ENCODE measurements around the gene CDH23.

CDH23 gene

GRCh38 chr10:71747551-71748523 is 351.1 kb downstream of the CDH23 start:
- Histone ChIP-seq H3K4me3 (ENCODE audit: low read depth in 1 of 5, low read length in 5 of 5) (no peak overlapping the region), H3K9me3 (ENCODE audit: control insufficient read depth in 5 of 5, low read length in 5 of 5) (peaks cover 0 to 1% (median under 1%) of the 10 kb centered on the region in 5 donors), H3K36me3 (ENCODE audit: control insufficient read depth in 5 of 5, insufficient read depth in 5 of 5, low read length in 5 of 5) (peaks cover 0 to 35% (median 30%) of the 10 kb centered on the region in 5 donors), H3K27ac (ENCODE audit: low read depth, low read length) (peak overlapping the region; percentile 35), H3K27me3 (ENCODE audit: control insufficient read depth in 5 of 5, insufficient read depth in 4 of 5, low read length in 5 of 5) (no peaks in the 10 kb centered on the region), H3K9ac (ENCODE audit: low read length in 5 of 5) (peak overlapping the region in 1 of 5 donors; percentile 15), H3K4me1 (ENCODE audit: control insufficient read depth in 5 of 5, insufficient read depth in 5 of 5, low read length in 5 of 5) (peaks cover 20 to 75% (median 73%) of the 10 kb centered on the region in 5 donors)

DNA sequence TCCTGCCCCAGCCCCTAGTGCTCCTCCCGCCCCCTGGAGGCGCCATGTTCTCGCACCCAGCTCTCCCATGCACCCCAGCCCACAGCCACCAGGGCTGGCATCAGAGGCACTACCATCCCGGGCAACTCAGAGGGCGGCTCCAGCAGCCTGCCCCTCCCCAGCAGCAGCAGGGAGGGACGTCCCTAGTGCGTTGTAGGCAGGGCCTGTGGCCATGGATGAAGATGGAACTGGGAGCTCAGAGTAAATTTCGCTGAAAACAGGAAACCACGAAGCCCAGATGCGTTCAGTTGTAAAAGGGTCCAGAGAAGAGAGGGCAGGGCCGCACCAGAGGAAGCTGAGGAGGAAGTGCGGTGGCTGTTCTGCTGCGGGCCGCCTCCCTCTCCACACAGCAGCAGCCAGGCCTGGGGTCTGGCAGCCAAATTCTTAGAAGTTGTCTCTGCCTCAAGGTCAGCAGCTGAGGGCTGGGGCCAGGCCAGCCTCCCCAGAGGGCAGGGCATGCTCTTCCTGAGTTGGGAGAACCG is 352.0 kb downstream of the CDH23 start:
- Histone ChIP-seq H3K9me3 (ENCODE audit: control insufficient read depth in 5 of 5, low read length in 5 of 5) (no peaks in the 10 kb centered on the region), H3K4me1 (ENCODE audit: control insufficient read depth in 5 of 5, insufficient read depth in 5 of 5, low read length in 5 of 5) (peaks cover 20 to 84% (median 81%) of the 10 kb centered on the region in 5 donors), H3K4me3 (ENCODE audit: low read depth in 1 of 5, low read length in 5 of 5) (peak overlapping the region in 1 of 5 donors; percentile 9), H3K36me3 (ENCODE audit: control insufficient read depth in 5 of 5, insufficient read depth in 5 of 5, low read length in 5 of 5) (peaks cover 0 to 43% (median 39%) of the 10 kb centered on the region in 5 donors), H3K27me3 (ENCODE audit: control insufficient read depth in 5 of 5, insufficient read depth in 4 of 5, low read length in 5 of 5) (no peaks in the 10 kb centered on the region), H3K9ac (ENCODE audit: low read length in 5 of 5) (peak overlapping the region in 1 of 5 donors; percentile 52), H3K27ac (ENCODE audit: low read depth, low read length) (peak overlapping the region; percentile 54)

DNA sequence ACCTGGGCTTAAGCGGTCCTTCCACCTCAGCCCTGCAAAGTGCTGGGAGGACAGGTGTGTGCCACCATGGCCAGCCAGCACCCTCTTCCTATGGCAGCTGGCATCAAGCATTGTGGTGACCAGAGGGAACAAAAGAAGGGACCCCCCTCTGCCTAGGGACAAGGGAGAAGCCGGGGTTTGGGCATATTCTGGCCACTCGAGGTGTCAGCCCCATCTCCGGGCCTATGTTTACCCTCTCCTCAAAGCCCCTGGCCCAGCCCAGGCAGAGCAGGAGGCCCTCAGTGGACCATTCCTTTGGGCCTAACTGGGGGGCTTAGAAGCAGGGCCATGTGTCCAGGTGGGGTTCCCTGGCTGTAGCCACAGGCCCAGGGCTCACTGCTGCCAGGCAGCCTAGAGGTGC is 352.7 kb downstream of the CDH23 start:
- Histone ChIP-seq H3K4me1 (ENCODE audit: control insufficient read depth in 5 of 5, insufficient read depth in 5 of 5, low read length in 5 of 5) (peaks cover 21 to 90% (median 88%) of the 10 kb centered on the region in 5 donors), H3K36me3 (ENCODE audit: control insufficient read depth in 5 of 5, insufficient read depth in 5 of 5, low read length in 5 of 5) (peaks cover 0 to 49% (median 44%) of the 10 kb centered on the region in 5 donors), H3K9ac (ENCODE audit: low read length in 5 of 5) (peak overlapping the region in 3 of 5 donors; percentile 16 to 52 (median 44))

DNA sequence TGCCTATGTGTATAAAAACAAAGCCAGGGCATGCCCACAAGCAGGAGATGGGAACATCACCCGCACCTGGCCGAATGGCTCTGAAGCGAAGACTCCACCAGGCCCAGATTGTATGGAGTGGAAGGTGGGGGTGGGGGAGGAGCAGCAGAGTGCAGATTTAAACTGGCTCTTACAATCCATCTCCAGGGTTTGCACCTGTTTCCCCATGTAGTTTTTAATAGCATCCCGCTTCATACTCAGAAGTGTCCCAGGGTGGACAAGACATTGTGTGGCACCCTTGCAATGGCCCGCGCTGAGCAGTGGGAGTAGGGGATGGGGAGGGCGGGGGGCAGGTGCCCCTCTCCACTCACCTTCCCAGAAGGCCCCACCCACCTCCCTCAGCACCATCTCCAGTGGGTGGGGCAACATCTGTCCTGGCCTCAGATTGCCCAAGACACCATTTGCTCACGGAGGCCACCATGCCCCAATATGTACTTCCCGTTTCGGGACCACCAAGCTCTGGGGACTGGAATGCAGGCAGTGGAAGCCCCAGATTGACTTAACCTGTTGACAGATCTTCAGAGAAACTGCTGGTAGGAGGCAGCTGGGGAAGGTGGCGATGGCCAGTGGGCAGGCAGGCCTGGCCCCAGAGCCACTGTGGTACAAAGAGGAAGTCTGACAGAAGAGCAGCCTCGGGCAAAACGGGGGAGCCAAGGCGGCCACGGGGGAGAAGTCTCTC is 353.6 kb downstream of the CDH23 start:
- Histone ChIP-seq H3K27me3 (ENCODE audit: control insufficient read depth in 5 of 5, insufficient read depth in 4 of 5, low read length in 5 of 5) (no peaks in the 10 kb centered on the region), H3K4me3 (ENCODE audit: low read depth in 1 of 5, low read length in 5 of 5) (no peak overlapping the region), H3K9me3 (ENCODE audit: control insufficient read depth in 5 of 5, low read length in 5 of 5) (no peaks in the 10 kb centered on the region), H3K4me1 (ENCODE audit: control insufficient read depth in 5 of 5, insufficient read depth in 5 of 5, low read length in 5 of 5) (peaks cover 21 to 99% (median 96%) of the 10 kb centered on the region in 5 donors), H3K27ac (ENCODE audit: low read depth, low read length) (no peak overlapping the region), H3K9ac (ENCODE audit: low read length in 5 of 5) (no peak overlapping the region), H3K36me3 (ENCODE audit: control insufficient read depth in 5 of 5, insufficient read depth in 5 of 5, low read length in 5 of 5) (peaks cover 0 to 58% (median 52%) of the 10 kb centered on the region in 5 donors)

More for the DNA sequence above, 352.7 kb downstream of the CDH23 start:
- no peaks in the 10 kb centered on the region for H3K27me3 ChIP-seq (ENCODE audit: control insufficient read depth in 5 of 5, insufficient read depth in 4 of 5, low read length in 5 of 5)
- peak overlapping the region; percentile 54 for H3K27ac ChIP-seq (ENCODE audit: low read depth, low read length)
- H3K9me3 ChIP-seq (ENCODE audit: control insufficient read depth in 5 of 5, low read length in 5 of 5), result no peaks in the 10 kb centered on the region
- H3K4me3 ChIP-seq (ENCODE audit: low read depth in 1 of 5, low read length in 5 of 5), result no peak overlapping the region

DNA sequence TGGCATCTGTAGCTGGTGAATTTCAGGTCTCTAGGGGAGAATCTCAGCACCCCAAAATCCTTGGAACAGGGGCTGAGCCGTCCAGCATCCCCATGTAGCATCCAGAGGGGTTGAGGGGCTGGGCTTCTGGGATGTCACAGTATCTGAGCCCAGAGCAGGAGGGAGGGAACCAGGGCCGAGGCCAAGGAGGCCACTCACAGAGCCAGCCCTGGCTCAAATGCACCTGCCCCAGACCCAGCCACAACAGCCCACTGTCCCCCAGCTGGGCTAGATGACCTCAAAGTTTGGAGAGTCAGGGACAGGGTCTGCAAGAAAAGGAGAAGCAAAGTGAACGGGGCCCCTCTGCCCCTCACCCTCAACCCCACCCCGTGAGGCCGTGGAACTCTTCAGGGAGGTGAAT is 354.3 kb downstream of the CDH23 start:
- H3K36me3 ChIP-seq (ENCODE audit: control insufficient read depth in 5 of 5, insufficient read depth in 5 of 5, low read length in 5 of 5), result peaks cover 0 to 61% (median 56%) of the 10 kb centered on the region in 5 donors
- no peak overlapping the region for H3K27ac ChIP-seq (ENCODE audit: low read depth, low read length)
- H3K4me1 ChIP-seq (ENCODE audit: control insufficient read depth in 5 of 5, insufficient read depth in 5 of 5, low read length in 5 of 5), result peaks cover 24 to 99% (median 96%) of the 10 kb centered on the region in 5 donors
- H3K4me3 ChIP-seq (ENCODE audit: low read depth in 1 of 5, low read length in 5 of 5), result no peak overlapping the region
- no peaks in the 10 kb centered on the region for H3K9me3 ChIP-seq (ENCODE audit: control insufficient read depth in 5 of 5, low read length in 5 of 5)
- no peak overlapping the region for H3K9ac ChIP-seq (ENCODE audit: low read length in 5 of 5)
- no peaks in the 10 kb centered on the region for H3K27me3 ChIP-seq (ENCODE audit: control insufficient read depth in 5 of 5, insufficient read depth in 4 of 5, low read length in 5 of 5)

DNA sequence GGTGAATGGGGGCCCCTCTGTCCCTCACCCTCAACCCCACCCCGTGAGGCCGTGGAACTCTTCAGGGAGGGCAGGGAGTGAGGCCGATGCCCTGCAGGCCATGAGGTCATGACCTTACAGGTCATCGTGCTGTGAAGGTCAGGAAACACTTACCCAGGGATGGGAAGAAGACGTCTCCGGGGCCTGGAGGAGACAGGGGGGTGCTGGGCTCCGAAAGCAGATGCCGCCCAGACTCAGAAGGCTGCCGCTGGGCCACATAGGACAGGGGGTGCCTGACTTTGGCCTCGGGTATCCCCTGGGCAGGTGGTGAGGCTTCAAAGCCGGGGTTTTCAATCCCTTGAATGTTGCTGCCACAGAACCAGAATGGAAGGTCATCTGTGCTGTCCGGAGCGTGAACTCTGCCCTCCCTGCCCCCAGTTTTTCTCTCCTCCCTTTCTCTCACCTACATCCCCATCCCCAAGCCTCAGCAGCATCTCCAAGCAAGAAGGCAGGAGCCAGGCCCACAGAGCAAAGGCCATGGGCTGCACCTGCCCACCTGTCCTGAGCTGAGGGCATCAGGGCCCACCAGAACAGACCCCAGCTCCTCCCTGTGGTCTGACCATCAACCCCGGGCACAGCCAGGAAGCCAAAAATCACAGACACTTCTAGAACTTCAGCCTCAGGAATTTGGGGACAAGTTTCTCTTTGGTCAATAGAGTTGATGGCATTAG is 354.9 kb downstream of the CDH23 start:
- Histone ChIP-seq H3K9me3 (ENCODE audit: control insufficient read depth in 5 of 5, low read length in 5 of 5) (no peaks in the 10 kb centered on the region), H3K9ac (ENCODE audit: low read length in 5 of 5) (no peak overlapping the region), H3K27me3 (ENCODE audit: control insufficient read depth in 5 of 5, insufficient read depth in 4 of 5, low read length in 5 of 5) (no peaks in the 10 kb centered on the region), H3K4me1 (ENCODE audit: control insufficient read depth in 5 of 5, insufficient read depth in 5 of 5, low read length in 5 of 5) (peaks cover 24 to 99% (median 95%) of the 10 kb centered on the region in 5 donors), H3K36me3 (ENCODE audit: control insufficient read depth in 5 of 5, insufficient read depth in 5 of 5, low read length in 5 of 5) (peaks cover 0 to 61% (median 56%) of the 10 kb centered on the region in 5 donors), H3K27ac (ENCODE audit: low read depth, low read length) (no peak overlapping the region), H3K4me3 (ENCODE audit: low read depth in 1 of 5, low read length in 5 of 5) (no peak overlapping the region)

GRCh38 chr10:71752391-71753090 is 355.8 kb downstream of the CDH23 start:
- no peak overlapping the region for H3K9ac ChIP-seq (ENCODE audit: low read length in 5 of 5)
- H3K4me3 ChIP-seq (ENCODE audit: low read depth in 1 of 5, low read length in 5 of 5), result no peak overlapping the region
- no peak overlapping the region for H3K27ac ChIP-seq (ENCODE audit: low read depth, low read length)
- H3K36me3 ChIP-seq (ENCODE audit: control insufficient read depth in 5 of 5, insufficient read depth in 5 of 5, low read length in 5 of 5), result peaks cover 0 to 66% (median 56%) of the 10 kb centered on the region in 5 donors
- H3K4me1 ChIP-seq (ENCODE audit: control insufficient read depth in 5 of 5, insufficient read depth in 5 of 5, low read length in 5 of 5), result peaks cover 20 to 99% (median 95%) of the 10 kb centered on the region in 5 donors
- no peaks in the 10 kb centered on the region for H3K27me3 ChIP-seq (ENCODE audit: control insufficient read depth in 5 of 5, insufficient read depth in 4 of 5, low read length in 5 of 5)
- H3K9me3 ChIP-seq (ENCODE audit: control insufficient read depth in 5 of 5, low read length in 5 of 5), result no peaks in the 10 kb centered on the region

GRCh38 chr10:71753091-71753959 is 356.6 kb downstream of the CDH23 start:
- no peaks in the 10 kb centered on the region for H3K9me3 ChIP-seq (ENCODE audit: control insufficient read depth in 5 of 5, low read length in 5 of 5)
- H3K27me3 ChIP-seq (ENCODE audit: control insufficient read depth in 5 of 5, insufficient read depth in 4 of 5, low read length in 5 of 5), result no peaks in the 10 kb centered on the region
- H3K4me1 ChIP-seq (ENCODE audit: control insufficient read depth in 5 of 5, insufficient read depth in 5 of 5, low read length in 5 of 5), result peaks cover 13 to 99% (median 95%) of the 10 kb centered on the region in 5 donors
- H3K4me3 ChIP-seq (ENCODE audit: low read depth in 1 of 5, low read length in 5 of 5), result no peak overlapping the region
- peaks cover 0 to 74% (median 64%) of the 10 kb centered on the region in 5 donors for H3K36me3 ChIP-seq (ENCODE audit: control insufficient read depth in 5 of 5, insufficient read depth in 5 of 5, low read length in 5 of 5)
- H3K9ac ChIP-seq (ENCODE audit: low read length in 5 of 5), result no peak overlapping the region
- H3K27ac ChIP-seq (ENCODE audit: low read depth, low read length), result no peak overlapping the region

Data from subcutaneous abdominal adipose tissue (tissue), 5 donors.